Measurements from ENCODE around the gene SLC4A2.

SLC4A2 gene

GRCh38 chr7:151119055-151119415 lies 59.6 kb downstream of the SLC4A2 start:
- TF ChIP-seq GATA2 (IDR thresholded peaks at IDR 0.05; ENCODE audit: low read depth, low read length) = no peak
- TF ChIP-seq GATA3 (IDR thresholded peaks at IDR 0.05; ENCODE audit: low read depth, low read length) = no peak

- TF ChIP-seq GATA3 (IDR thresholded peaks at IDR 0.05; ENCODE audit: low read depth, low read length) = no peak
- no peak for TF ChIP-seq GATA2 (IDR thresholded peaks at IDR 0.05; ENCODE audit: low read depth, low read length)
Measured at GRCh38 chr7:151119902-151120301, 60.5 kb downstream of the SLC4A2 start.

GRCh38 chr7:151120896-151121295 lies 61.5 kb downstream of the SLC4A2 start:
- no peak for TF ChIP-seq GATA2 (IDR thresholded peaks at IDR 0.05; ENCODE audit: low read depth, low read length)
- TF ChIP-seq GATA3 (IDR thresholded peaks at IDR 0.05; ENCODE audit: low read depth, low read length) = no peak

GRCh38 chr7:151121380-151122170 lies 62.2 kb downstream of the SLC4A2 start:
- TF ChIP-seq GATA2 (IDR thresholded peaks at IDR 0.05; ENCODE audit: low read depth, low read length) (no peak), GATA3 (IDR thresholded peaks at IDR 0.05; ENCODE audit: low read depth, low read length) (no peak)

- TF ChIP-seq GATA2 (IDR thresholded peaks at IDR 0.05; ENCODE audit: low read depth, low read length) = no peak
- TF ChIP-seq GATA3 (IDR thresholded peaks at IDR 0.05; ENCODE audit: low read depth, low read length) = no peak
Measured at GRCh38 chr7:151122276-151122675, 62.9 kb downstream of the SLC4A2 start.

- no peak for TF ChIP-seq GATA2 (IDR thresholded peaks at IDR 0.05; ENCODE audit: low read depth, low read length)
- TF ChIP-seq GATA3 (IDR thresholded peaks at IDR 0.05; ENCODE audit: low read depth, low read length) = no peak
Measured at GRCh38 chr7:151122796-151123157, 63.4 kb downstream of the SLC4A2 start.

- TF ChIP-seq GATA3 (IDR thresholded peaks at IDR 0.05; ENCODE audit: low read depth, low read length) = no peak
- no peak for TF ChIP-seq GATA2 (IDR thresholded peaks at IDR 0.05; ENCODE audit: low read depth, low read length)
Measured at GRCh38 chr7:151123158-151123821, 63.9 kb downstream of the SLC4A2 start.

GRCh38 chr7:151123822-151124464 lies 64.6 kb downstream of the SLC4A2 start:
- TF ChIP-seq GATA3 (IDR thresholded peaks at IDR 0.05; ENCODE audit: low read depth, low read length) (no peak), GATA2 (IDR thresholded peaks at IDR 0.05; ENCODE audit: low read depth, low read length) (no peak)

- no peak for TF ChIP-seq GATA3 (IDR thresholded peaks at IDR 0.05; ENCODE audit: low read depth, low read length)
- no peak for TF ChIP-seq GATA2 (IDR thresholded peaks at IDR 0.05; ENCODE audit: low read depth, low read length)
Measured at GRCh38 chr7:151124481-151124880, 65.1 kb downstream of the SLC4A2 start.

GRCh38 chr7:151124899-151125399 lies 65.6 kb downstream of the SLC4A2 start:
- TF ChIP-seq GATA2 (IDR thresholded peaks at IDR 0.05; ENCODE audit: low read depth, low read length) = no peak
- no peak for TF ChIP-seq GATA3 (IDR thresholded peaks at IDR 0.05; ENCODE audit: low read depth, low read length)

- TF ChIP-seq GATA2 (IDR thresholded peaks at IDR 0.05; ENCODE audit: low read depth, low read length) (no peak), GATA3 (IDR thresholded peaks at IDR 0.05; ENCODE audit: low read depth, low read length) (no peak)
Measured at GRCh38 chr7:151125470-151125845, 66.1 kb downstream of the SLC4A2 start.

GRCh38 chr7:151125846-151126481 lies 66.6 kb downstream of the SLC4A2 start:
- TF ChIP-seq GATA3 (IDR thresholded peaks at IDR 0.05; ENCODE audit: low read depth, low read length) = no peak
- no peak for TF ChIP-seq GATA2 (IDR thresholded peaks at IDR 0.05; ENCODE audit: low read depth, low read length)
